SKM-1 (cell line): ENCODE measurements around the gene HOXD11.

Source experiments
- DNase-seq: peaks from one replicate; lab custom pipeline; 2025; ENCODE audit not compliant: unreplicated experiment; lab: John Stamatoyannopoulos, UW

Gene HOXD11

DNA sequence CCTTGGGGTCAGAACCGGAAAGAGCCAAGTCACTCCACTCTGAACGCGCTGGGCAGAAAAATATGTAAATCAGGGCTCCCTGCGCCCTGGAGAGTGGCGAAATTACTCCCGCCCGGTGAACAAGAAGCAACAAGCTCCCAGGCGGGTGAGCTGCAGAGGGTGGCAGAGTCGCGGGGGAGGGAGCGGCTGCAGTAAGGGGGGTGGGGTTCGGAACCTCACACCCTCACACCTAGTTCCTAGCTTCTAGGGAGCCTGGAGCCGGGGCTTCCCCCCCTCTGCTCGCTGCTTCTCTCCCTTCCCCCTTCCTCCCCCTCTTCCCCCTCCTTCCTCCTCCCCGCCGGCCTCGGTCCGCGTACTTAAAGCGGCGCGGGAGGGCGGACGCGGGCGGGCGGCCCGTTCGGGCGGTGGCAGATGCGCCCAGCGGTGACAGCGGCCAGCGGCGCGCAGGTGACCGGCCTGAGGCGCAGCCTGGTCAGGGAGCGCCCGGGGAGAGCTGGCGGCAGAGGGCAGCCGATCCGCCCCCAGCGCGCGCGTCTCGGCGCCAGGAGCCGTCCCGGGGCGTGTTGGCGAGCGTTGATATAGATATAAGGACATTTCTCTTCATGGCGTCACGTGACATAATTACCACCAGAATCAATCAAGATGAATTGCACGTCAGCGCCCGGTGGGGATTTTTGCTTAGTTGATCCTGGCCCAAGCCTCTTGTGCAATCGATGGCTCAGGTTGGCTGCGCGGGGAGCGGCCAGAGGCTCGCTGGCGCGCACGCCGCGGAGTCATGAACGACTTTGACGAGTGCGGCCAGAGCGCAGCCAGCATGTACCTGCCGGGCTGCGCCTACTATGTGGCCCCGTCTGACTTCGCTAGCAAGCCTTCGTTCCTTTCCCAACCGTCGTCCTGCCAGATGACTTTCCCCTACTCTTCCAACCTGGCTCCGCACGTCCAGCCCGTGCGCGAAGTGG, at the start of gene HOXD11:
HOXD11 (plus strand) TSS at position 700 of the 959 bp plus-strand sequence; CDS start at position 776, 76 bp downstream.
- no peak for DNase-seq

- DNase-seq = no peak
Observed at GRCh38 chr2:176063958-176064357, 43.1 kb upstream of the HOXD11 start.

DNA sequence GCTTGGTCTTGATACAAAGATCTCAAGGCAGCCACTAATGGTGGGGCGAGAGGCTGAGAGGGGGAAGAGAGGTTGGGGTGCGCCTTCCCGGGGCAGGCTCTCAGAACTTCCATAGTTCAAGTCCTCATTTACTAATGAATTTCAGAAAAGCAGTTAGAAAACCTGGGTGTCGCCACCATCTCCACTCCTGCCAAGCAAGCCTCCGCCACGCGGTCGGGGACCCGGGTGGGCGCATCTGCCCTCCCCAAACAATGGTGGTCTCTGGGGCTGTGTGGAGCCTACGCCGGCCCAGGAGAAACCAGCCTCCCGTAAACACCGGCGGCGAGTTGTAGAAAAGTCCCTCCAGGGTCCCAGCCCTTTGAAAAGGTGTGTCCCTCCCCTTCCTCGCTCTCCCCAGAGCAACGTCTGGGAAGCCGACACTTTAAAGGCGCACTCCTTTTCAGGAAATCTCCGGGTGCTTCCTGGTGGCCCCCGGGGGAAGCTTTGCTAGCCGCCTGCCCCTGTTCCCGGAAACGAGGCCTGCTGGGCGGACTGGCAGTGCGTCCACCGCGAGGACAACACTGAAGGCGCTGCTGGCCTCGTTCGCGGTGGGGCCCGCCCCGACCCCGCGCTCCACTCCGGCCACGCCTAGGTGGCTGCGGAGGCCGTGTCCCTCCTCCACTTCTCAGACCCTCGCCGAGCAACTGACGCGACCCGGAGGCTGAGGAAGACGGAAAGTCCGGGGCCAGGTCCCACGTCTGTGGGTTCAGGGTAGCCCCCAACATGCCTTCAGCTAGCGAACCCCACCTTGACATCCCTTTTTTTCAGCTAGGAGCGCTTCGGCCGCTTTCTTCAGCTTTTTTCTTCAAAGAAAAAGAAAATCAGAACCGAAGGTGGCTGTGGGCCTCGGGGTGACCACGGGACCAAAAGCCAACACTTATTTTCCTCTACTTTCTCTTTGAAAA, 40.2 kb upstream of the HOXD11 start:
- no peak for DNase-seq

DNA sequence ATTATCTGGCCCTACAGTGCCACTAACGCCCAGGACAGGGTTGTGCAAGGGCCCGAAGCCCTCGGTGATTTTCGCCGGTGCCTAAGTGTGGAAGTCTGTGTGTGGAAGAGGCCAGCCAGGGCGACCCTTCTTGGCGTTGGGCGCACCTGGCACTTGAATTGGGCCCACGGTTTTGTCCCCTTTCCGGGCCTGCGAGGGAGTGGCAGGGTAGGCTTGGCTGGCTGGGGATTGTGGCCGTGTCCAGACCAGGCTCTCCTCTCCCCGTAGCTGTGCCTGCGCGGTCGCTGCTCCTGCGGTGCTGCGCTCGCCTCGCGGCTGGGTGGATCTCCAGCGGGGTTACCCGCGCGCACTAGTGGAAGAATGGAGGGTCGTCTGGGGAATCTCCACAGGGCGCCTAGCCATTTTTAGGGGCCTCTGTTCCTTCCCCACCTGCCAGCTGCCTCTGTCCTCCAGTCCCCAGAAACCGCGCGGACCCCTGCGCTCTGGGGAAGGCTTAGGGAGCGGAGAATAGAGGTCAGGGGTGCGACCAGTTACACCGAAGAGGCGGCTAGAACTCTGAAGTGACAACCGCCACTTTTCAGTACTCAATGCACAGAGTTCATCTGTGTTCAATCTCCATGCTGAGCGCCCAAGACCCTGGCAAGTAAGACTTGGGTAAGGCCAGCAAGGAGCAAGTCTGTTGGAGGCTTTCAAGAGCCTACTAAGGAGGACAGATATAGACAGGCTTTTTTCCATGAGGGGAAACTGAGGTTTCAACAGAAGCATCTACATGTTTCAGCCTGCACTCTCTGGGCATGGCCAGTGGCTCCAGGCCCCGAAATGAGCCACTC, 39.3 kb upstream of the HOXD11 start:
- DNase-seq = no peak

DNA sequence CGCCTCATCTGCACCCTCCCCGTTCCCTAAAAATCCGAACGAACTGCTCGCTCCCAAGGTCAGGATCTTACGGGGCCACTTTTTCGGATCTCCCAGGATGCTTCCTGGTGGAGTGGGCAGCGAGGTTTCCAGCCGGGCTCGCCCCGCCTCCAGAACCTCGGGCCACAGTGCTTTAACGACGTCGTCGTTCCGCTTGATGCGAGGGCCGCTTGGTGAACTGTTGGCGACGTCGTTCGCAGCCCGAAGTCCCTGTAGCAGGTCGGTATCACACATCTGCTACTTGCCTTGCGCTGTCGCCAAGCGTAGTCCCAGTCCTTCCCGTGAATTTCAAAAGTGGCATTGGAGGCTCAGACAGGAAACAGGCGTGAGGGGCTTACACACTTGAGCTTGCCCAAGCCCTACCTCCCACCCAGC, 38.7 kb upstream of the HOXD11 start:
- DNase-seq = no peak

DNA sequence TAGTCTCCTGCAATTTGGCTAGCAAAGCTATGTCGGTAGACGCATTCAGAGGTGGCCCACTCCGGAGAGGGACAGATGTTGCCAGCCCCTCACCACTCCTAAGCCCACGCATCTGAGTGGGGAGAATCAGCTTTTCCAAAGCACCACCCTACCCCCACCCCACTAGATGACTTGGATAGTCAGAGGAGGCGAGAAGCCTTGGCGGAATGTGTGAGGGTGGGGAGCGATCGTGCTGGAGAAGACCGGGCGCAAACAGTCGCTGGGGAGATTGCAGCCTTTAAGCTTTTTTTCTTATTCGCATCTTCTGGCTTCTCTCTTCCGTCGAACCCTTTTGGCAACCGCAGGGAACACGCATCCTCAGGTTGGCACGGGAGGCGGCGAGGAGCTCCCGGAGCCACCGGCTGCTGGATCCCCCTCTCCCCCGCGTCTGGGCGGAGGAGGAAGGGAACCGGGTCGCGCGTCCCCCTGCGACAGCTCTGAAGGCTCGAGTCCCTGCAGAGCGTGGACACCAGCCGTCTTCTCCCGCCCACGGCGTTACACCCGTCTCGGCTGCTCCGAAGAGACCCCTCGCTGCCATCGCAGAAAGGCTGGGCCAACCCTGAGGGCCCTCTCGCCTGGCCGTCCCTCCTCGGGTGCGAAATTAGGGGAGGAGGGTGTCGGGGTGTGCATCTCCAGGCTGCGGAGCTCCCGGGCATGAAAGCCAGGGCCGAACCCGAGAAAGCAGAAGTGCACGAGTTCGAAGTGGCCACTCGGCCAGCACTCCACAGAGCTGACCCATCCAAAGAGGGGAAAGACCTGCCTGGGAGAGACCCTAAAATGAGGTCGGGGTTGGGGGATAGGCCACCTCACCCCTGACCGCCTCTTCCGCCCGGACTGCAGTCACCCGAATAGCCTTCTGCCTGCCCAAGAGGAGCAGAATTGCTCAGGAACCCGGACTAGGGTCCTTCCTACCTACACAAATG, 35.5 kb upstream of the HOXD11 start:
- no peak for DNase-seq

DNA sequence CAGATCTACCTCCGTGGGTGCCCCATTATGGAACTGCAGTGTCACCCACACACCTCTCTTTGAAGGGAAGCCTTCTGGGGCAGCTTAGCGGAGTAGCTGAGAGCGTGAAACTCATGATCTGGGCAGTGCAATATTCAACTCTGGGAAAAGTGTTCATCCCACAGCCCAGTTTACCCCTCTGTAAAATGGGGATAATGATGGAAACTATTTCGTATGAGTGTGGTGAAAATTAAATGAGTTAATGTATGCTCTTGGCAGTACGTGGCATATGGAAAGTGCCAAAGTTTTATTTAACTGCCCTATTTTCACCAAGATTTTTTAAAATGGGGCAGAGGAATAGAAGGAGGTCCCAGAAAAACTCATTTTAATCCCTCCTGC, 34.8 kb upstream of the HOXD11 start:
- DNase-seq = no peak

- no peak for DNase-seq
Observed at GRCh38 chr2:176072951-176073904, 33.9 kb upstream of the HOXD11 start.

- no peak for DNase-seq
Observed at GRCh38 chr2:176074919-176075425, 32.1 kb upstream of the HOXD11 start.

GRCh38 chr2:176075481-176075880, 31.6 kb upstream of the HOXD11 start:
- DNase-seq = no peak

- DNase-seq = no peak
Observed at GRCh38 chr2:176076063-176076462, 31.0 kb upstream of the HOXD11 start.

- no peak for DNase-seq
Observed at GRCh38 chr2:176076796-176077195, 30.3 kb upstream of the HOXD11 start.

GRCh38 chr2:176078541-176079284, 28.4 kb upstream of the HOXD11 start:
- DNase-seq = no peak

DNA sequence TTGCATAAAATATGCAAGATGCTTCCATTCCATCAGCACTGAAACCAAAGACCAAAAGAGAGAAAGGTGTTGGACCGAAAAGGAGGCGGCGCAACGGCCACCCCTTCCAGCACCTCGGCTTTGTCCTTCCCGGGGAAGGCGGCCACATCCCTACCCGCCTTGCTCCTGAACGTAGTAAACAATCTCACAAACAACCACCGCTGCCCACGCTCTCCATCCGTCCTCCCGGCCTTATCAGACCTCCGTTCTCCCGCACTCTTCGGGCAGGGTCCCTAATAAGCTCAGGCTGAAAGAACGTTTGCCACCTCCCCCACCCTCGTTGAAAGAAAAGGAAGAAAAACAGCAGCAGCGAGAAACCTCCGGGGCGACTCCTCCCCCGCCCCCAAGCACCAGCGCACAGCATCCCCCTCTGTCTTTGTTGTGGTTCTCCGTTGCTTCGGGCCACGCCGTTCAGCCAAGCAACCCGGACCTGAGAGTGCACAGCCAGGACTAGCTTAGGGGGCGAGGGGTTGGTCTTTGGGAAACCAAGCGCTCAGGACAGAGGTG, 27.7 kb upstream of the HOXD11 start:
- no peak for DNase-seq

- no peak for DNase-seq
Observed at GRCh38 chr2:176079831-176080539, 27.1 kb upstream of the HOXD11 start.

- DNase-seq = no peak
Observed at GRCh38 chr2:176080540-176081375, 26.3 kb upstream of the HOXD11 start.
